ENCODE measurements around the gene CDKAL1. TPM values are rescaled to one million over a fixed set of nuclear protein-coding genes. Genes with fewer than 3 reads are reported as not detected.

Gene CDKAL1
- total and polyA plus RNA-seq, 4 donors: 2.0 to 12.9 (median 6.7) TPM

DNA sequence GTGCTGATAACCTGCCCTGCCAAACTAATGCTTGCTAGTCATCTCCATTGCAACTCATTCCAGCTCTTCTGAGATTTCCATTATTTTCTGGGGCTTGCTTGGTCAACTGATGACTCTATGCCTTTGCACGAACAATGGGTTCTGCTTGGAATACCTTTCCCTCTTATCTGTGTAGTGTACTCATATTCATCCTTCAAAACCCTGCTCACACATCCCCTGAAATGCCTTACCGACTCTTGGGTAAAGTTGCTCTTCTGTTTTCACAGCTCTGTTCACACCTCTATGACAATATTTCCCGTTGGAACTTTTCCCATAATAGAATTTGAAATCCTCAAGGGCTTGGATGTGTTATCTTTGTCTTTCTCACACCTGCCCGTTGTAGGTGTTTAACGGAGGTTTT, 728.2 kb downstream of the CDKAL1 start:
- 88% methylated on average over 5 of the region's 5 CpGs for WGBS
- Histone ChIP-seq H3K36me3 (ENCODE audit: control insufficient read depth in 4 of 4, insufficient read depth in 3 of 4, low read depth in 1 of 4, low read length in 3 of 4) (no peaks in the 10 kb centered on the region), H3K9me3 (ENCODE audit: control insufficient read depth in 4 of 4, low read length in 3 of 4) (no peaks in the 10 kb centered on the region), H3K9ac (ENCODE audit: low read depth in 1 of 2, low read length in 2 of 2) (no peak overlapping the region), H3K4me3 (ENCODE audit: low read depth in 1 of 3, low read length in 3 of 3) (no peak overlapping the region), H3K27me3 (ENCODE audit: control insufficient read depth in 4 of 4, insufficient read depth in 4 of 4, low read length in 3 of 4) (no peaks in the 10 kb centered on the region), H3K4me1 (ENCODE audit: control insufficient read depth in 4 of 4, insufficient read depth in 4 of 4, low read length in 3 of 4) (no peaks in the 10 kb centered on the region), H3K27ac (ENCODE audit: low read depth in 1 of 2, low read length in 2 of 2) (no peak overlapping the region)
- TF ChIP-seq FOXA1 (IDR thresholded peaks at IDR 0.05) (no peak), RAD21 (IDR thresholded peaks at IDR 0.05) (no peak), TAF1 (conservative IDR thresholded peaks at IDR 0.05) (no peak), HNF4A (conservative IDR thresholded peaks at IDR 0.05) (no peak), FOXA2 (IDR thresholded peaks at IDR 0.05) (no peak), EGR1 (IDR thresholded peaks at IDR 0.05; ENCODE audit: low read depth in 2 of 2) (no peak), GABPA (IDR thresholded peaks at IDR 0.05 in 1 of 2, conservative IDR thresholded peaks at IDR 0.05 in 1 of 2) (no peak), HNF4G (IDR thresholded peaks at IDR 0.05) (no peak), SP1 (IDR thresholded peaks at IDR 0.05) (no peak), JUND (IDR thresholded peaks at IDR 0.05) (no peak), NR2F2 (IDR thresholded peaks at IDR 0.05) (no peak), RXRA (IDR thresholded peaks at IDR 0.05) (no peak), YY1 (IDR thresholded peaks at IDR 0.05) (no peak)
- TF ChIP-seq, protein P1, sequence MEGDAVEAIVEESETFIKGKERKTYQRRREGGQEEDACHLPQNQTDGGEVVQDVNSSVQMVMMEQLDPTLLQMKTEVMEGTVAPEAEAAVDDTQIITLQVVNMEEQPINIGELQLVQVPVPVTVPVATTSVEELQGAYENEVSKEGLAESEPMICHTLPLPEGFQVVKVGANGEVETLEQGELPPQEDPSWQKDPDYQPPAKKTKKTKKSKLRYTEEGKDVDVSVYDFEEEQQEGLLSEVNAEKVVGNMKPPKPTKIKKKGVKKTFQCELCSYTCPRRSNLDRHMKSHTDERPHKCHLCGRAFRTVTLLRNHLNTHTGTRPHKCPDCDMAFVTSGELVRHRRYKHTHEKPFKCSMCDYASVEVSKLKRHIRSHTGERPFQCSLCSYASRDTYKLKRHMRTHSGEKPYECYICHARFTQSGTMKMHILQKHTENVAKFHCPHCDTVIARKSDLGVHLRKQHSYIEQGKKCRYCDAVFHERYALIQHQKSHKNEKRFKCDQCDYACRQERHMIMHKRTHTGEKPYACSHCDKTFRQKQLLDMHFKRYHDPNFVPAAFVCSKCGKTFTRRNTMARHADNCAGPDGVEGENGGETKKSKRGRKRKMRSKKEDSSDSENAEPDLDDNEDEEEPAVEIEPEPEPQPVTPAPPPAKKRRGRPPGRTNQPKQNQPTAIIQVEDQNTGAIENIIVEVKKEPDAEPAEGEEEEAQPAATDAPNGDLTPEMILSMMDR (IDR thresholded peaks at IDR 0.05; ENCODE audit: low read depth, low read length, missing input control): no peak
- TF ChIP-seq, protein P2, sequence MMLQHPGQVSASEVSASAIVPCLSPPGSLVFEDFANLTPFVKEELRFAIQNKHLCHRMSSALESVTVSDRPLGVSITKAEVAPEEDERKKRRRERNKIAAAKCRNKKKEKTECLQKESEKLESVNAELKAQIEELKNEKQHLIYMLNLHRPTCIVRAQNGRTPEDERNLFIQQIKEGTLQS (IDR thresholded peaks at IDR 0.05): no peak
- TF ChIP-seq, protein P3, sequence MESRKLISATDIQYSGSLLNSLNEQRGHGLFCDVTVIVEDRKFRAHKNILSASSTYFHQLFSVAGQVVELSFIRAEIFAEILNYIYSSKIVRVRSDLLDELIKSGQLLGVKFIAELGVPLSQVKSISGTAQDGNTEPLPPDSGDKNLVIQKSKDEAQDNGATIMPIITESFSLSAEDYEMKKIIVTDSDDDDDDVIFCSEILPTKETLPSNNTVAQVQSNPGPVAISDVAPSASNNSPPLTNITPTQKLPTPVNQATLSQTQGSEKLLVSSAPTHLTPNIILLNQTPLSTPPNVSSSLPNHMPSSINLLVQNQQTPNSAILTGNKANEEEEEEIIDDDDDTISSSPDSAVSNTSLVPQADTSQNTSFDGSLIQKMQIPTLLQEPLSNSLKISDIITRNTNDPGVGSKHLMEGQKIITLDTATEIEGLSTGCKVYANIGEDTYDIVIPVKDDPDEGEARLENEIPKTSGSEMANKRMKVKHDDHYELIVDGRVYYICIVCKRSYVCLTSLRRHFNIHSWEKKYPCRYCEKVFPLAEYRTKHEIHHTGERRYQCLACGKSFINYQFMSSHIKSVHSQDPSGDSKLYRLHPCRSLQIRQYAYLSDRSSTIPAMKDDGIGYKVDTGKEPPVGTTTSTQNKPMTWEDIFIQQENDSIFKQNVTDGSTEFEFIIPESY (IDR thresholded peaks at IDR 0.05): no peak
- TF ChIP-seq, protein P4, sequence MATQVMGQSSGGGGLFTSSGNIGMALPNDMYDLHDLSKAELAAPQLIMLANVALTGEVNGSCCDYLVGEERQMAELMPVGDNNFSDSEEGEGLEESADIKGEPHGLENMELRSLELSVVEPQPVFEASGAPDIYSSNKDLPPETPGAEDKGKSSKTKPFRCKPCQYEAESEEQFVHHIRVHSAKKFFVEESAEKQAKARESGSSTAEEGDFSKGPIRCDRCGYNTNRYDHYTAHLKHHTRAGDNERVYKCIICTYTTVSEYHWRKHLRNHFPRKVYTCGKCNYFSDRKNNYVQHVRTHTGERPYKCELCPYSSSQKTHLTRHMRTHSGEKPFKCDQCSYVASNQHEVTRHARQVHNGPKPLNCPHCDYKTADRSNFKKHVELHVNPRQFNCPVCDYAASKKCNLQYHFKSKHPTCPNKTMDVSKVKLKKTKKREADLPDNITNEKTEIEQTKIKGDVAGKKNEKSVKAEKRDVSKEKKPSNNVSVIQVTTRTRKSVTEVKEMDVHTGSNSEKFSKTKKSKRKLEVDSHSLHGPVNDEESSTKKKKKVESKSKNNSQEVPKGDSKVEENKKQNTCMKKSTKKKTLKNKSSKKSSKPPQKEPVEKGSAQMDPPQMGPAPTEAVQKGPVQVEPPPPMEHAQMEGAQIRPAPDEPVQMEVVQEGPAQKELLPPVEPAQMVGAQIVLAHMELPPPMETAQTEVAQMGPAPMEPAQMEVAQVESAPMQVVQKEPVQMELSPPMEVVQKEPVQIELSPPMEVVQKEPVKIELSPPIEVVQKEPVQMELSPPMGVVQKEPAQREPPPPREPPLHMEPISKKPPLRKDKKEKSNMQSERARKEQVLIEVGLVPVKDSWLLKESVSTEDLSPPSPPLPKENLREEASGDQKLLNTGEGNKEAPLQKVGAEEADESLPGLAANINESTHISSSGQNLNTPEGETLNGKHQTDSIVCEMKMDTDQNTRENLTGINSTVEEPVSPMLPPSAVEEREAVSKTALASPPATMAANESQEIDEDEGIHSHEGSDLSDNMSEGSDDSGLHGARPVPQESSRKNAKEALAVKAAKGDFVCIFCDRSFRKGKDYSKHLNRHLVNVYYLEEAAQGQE (IDR thresholded peaks at IDR 0.05): no peak
- TF ChIP-seq, protein P5, sequence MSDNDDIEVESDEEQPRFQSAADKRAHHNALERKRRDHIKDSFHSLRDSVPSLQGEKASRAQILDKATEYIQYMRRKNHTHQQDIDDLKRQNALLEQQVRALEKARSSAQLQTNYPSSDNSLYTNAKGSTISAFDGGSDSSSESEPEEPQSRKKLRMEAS (IDR thresholded peaks at IDR 0.05): no peak
- DNase-seq (ENCODE audit: low spot score): no peak

Data from liver (tissue), 9 donors.